ENCODE measurements around the gene PLXDC1.

Gene PLXDC1

DNA sequence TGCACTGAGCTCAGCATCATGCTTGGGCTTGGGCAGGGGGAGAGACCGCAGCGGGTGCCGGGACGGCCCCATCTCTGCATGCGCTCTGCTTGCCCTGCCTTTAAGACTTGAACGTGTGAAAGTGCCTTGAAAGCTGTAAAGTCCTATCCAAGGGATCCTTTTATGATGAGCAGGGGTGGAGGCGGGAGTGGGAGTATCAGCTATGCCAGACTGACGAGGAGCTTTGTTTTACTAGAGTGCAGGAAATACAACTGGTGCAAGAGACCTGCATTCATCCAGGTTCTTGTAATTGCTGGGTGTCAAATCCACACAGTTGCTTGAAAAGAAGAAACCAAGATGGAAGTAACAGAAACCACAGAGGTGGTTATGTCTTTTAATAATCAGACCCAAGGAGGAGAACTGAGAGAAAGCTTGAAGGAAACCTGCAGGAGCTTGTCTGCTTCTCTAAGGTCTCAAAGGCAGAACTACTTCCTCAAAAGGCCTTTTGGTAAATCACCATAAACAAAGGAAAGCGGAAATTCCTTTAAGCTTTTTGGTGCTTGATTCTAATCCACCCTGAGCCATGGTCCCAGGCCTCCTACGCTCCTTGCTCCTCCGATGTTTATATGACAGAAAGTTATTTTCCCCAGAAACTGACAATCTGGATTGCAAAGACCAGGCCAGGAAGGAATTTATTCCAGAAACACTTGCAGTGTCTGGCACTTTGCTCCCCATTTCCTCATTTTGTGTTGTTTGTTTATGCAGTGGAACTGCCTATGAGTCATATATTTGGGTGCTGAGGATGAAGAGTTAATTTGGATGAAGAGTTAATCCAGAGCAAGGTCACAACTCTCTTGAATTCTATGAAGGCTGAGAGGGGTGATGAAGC, 132.9 kb downstream of the PLXDC1 start:
- DNase-seq (ENCODE audit: extremely low read depth in 1 of 2, low read depth in 1 of 2): no peak

GRCh38 chr17:39016193-39017153, 135.0 kb downstream of the PLXDC1 start:
- no peak for DNase-seq (ENCODE audit: extremely low read depth in 1 of 2, low read depth in 1 of 2)

DNA sequence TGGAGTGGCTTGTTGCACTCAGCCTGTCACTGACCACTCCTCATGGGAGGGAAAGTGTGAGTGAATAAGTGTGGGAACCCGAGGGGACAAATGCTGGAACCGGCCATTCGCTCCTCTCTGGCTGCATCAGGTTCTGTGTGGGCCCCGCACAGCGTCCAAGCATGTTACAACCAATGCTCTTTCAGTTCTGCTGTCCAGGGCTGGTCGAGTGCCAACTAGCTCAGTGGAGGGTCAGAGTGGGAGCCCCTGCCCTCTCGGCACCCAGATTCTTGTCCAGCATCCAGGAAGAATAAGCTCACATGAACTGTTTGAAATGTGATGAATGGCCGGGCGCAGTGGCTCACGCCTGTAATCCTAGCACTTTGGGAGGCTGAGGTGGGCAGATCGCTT, 135.9 kb downstream of the PLXDC1 start:
- no peak for DNase-seq (ENCODE audit: extremely low read depth in 1 of 2, low read depth in 1 of 2)

DNA sequence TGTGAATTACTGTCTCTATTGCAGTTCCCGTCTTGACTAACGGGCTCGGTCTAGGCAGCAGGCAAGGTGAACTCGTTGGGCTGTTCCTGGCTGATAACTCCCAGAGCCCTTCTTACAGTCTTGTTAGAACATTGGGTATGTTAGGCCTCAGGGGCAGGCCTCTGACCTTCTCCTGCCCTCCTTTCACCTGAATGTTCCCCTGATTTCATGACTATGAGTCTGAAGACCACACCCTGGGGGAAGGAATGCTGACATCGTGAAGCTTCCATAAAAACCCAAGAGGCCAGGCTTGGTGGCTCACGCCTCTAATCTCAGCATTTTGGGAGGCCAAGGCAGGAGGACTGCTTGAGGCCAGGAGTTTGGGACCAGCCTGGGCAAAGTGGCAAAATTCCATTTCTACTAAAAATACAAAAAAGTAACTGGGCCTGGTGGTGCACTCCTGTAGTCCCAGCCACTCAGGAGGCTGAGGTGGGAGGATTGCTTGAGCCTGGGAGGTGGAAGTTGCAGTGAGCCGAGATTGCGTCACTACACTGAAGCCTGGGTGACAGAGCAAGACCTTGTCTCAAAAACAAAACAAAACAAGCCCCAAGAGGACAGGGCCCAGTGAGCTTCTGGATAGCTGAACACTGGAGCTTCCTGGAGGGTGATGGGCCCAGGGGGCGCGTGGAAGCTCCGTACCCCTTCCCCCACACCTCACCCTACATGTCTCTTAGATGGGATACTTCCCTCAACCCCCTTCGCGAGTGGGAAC, 136.5 kb downstream of the PLXDC1 start:
- DNase-seq (ENCODE audit: extremely low read depth in 1 of 2, low read depth in 1 of 2): no peak

DNA sequence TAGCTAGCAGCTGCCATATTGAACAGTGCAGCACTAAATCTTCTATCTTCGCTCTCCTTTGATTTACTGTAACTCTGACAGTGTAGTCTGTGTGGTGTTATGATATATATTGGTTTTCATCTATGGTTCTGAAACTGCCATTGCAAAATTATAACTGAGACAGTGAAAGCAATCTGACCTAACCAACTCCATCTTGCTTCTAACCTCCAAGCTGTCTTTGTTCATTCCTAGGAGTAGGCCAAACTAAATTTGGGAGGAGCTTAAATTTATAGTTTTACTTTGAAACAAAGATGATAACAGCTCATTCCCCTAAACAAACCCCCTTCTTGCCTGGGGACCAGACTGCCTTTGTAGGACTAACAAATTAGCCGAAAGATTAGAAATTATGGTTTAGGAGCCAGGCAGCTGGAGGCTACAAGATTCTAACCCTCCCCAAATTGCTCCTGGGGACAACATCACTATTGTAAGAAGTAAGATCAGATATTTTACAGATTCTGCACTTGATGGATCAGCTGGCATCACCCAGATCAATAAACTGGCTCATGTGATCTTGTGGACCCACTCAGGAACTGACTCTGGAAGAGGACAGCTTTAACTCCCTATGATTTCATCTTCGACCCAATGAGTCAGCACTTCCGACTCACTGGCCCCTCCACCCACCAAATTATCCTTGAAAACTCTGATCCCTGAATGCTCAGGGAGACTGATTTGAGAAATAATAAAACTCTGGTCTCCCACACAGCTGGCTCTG, 137.2 kb downstream of the PLXDC1 start:
- no peak for DNase-seq (ENCODE audit: extremely low read depth in 1 of 2, low read depth in 1 of 2)
